Endodermal cell (in vitro differentiated cells): ENCODE results near the gene FAS. TPM values are rescaled to one million over a fixed set of nuclear protein-coding genes. Genes with fewer than 3 reads are reported as not detected.

ENCODE experiments used
- DNase-seq: peaks from one replicate; pipeline ENCODE4 v3.0.0-alpha.2; 2017
- H3K27ac ChIP-seq: 2 replicates; pipeline ENCODE4 v1.5.1; 2013; ENCODE audit warnings: mild to moderate bottlenecking, low read depth, low read length, moderate library complexity
- H3K27me3 ChIP-seq: 2 replicates; pipeline ENCODE4 v1.6.1; 2013; ENCODE audit warnings: mild to moderate bottlenecking, low read length, moderate library complexity; ENCODE audit not compliant: insufficient read depth, control insufficient read depth, poor library complexity, severe bottlenecking
- H3K36me3 ChIP-seq: 2 replicates; pipeline ENCODE4 v1.7.0; 2013; ENCODE audit warnings: mild to moderate bottlenecking, low read length, moderate library complexity; ENCODE audit not compliant: control insufficient read depth, insufficient read depth
- H3K4me1 ChIP-seq: one replicate; pipeline ENCODE4 v1.7.0; 2013; ENCODE audit warnings: low read length; ENCODE audit not compliant: control insufficient read depth, insufficient read depth
- H3K4me3 ChIP-seq: 2 replicates; pipeline ENCODE4 v1.5.1; 2013; ENCODE audit warnings: mild to moderate bottlenecking, low read length, moderate library complexity
- H3K9ac ChIP-seq: 2 replicates; pipeline ENCODE4 v1.6.1; 2013; ENCODE audit warnings: mild to moderate bottlenecking, low read length, moderate library complexity; ENCODE audit not compliant: poor library complexity, severe bottlenecking; ENCODE audit errors: extremely low read depth
- H3K9me3 ChIP-seq: 2 replicates; pipeline ENCODE4 v1.6.1; 2013; ENCODE audit warnings: mild to moderate bottlenecking, low read length, moderate library complexity; ENCODE audit not compliant: control insufficient read depth
- H3K27ac Mint-ChIP-seq: 2 replicates; pipeline ENCODE4 v1.8.0; 2020; ENCODE audit warnings: mixed read lengths
- H3K27me3 Mint-ChIP-seq: 2 replicates; pipeline ENCODE4 v1.8.0; 2021; ENCODE audit warnings: mild to moderate bottlenecking, mixed read lengths; ENCODE audit not compliant: insufficient read depth
- H3K36me3 Mint-ChIP-seq: 2 replicates; pipeline ENCODE4 v1.8.0; 2020; ENCODE audit warnings: low read depth, mixed read lengths
- H3K4me1 Mint-ChIP-seq: 2 replicates; pipeline ENCODE4 v1.8.0; 2020; ENCODE audit warnings: mixed read lengths
- H3K4me3 Mint-ChIP-seq: 2 replicates; pipeline ENCODE4 v1.8.0; 2020; ENCODE audit warnings: mild to moderate bottlenecking, moderate library complexity, mixed read lengths
- H3K9me3 Mint-ChIP-seq: 2 replicates; pipeline ENCODE4 v1.8.0; 2020; ENCODE audit warnings: mild to moderate bottlenecking, mixed read lengths
- WGBS, 2 experiments: methylation state at CpG; one replicate each; pipeline versions ENCODE4 v1.1.5 to v1.1.7; 2013; ENCODE audit warnings: missing lambda C conversion rate in 2 of 2, mixed read lengths in 1 of 2; ENCODE audit not compliant: insufficient coverage in 1 of 2, insufficient read length in 1 of 2; 5-methylcytosine and 5-hydroxymethylcytosine counted together
- total RNA-seq, 2 donors: library from RNA; stranded (reverse); fragmentation: NEBNext Ultra II Directional in 1 of 2; extraction: Animal tissue kit (Norgen Biotek cat#: 25700) in 1 of 2; gene quantifications; 2 replicates in 1 of 2; 3 replicates in 1 of 2; pipeline ENCODE4 v1.2.1, GENCODE V29; 2021
- TF ChIP-seq, protein P1 (sequence below): fragments of 200-600 bp; sonication (generic); conservative IDR thresholded peaks from 2 replicates; pipeline ENCODE4 v1.5.0; 2021; ENCODE audit warnings: antibody characterized with exemption, mild to moderate bottlenecking

The FAS gene
- total RNA-seq, 2 donors from 2014 or later: 0.95 TPM; not detected in 1

DNA sequence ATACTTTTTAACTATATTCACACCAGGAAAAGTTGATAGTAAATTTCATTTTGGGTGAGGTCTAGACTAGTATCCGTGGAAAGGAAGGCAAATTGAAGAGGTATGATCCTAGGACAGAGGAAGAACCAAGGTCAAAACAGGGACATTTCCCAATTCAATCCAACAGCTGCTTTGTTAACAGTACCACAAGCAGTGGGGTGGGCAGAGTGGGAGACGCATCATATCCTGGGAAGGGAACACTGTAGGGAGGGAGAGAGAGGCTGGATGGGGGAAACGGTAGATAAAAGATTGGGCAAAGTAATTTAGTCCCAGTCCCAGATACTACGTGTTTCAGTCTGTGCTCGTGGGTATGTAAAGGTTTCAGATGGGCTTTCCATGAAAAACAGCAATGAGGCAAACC is 9.2 kb upstream of the FAS start:
- H3K9me3 ChIP-seq: no peaks in the 10 kb centered on the region
- WGBS, 2 experiments: 91 to 94% methylated on average over 4 to 5 of the region's 5 CpGs
- TF ChIP-seq, protein P1, sequence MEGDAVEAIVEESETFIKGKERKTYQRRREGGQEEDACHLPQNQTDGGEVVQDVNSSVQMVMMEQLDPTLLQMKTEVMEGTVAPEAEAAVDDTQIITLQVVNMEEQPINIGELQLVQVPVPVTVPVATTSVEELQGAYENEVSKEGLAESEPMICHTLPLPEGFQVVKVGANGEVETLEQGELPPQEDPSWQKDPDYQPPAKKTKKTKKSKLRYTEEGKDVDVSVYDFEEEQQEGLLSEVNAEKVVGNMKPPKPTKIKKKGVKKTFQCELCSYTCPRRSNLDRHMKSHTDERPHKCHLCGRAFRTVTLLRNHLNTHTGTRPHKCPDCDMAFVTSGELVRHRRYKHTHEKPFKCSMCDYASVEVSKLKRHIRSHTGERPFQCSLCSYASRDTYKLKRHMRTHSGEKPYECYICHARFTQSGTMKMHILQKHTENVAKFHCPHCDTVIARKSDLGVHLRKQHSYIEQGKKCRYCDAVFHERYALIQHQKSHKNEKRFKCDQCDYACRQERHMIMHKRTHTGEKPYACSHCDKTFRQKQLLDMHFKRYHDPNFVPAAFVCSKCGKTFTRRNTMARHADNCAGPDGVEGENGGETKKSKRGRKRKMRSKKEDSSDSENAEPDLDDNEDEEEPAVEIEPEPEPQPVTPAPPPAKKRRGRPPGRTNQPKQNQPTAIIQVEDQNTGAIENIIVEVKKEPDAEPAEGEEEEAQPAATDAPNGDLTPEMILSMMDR: no peak
- no peaks in the 10 kb centered on the region for H3K9me3 Mint-ChIP-seq
- no peak overlapping the region for H3K27ac Mint-ChIP-seq
- no peak for DNase-seq
- H3K27ac ChIP-seq: no peak overlapping the region
- no peaks in the 10 kb centered on the region for H3K36me3 ChIP-seq
- H3K4me3 ChIP-seq: no peak overlapping the region
- H3K36me3 Mint-ChIP-seq: no peaks in the 10 kb centered on the region
- no peaks in the 10 kb centered on the region for H3K27me3 ChIP-seq
- H3K27me3 Mint-ChIP-seq: no peaks in the 10 kb centered on the region
- peaks cover 17% of the 10 kb centered on the region for H3K4me1 Mint-ChIP-seq
- no peak overlapping the region for H3K4me3 Mint-ChIP-seq
- H3K4me1 ChIP-seq: peaks cover 3% of the 10 kb centered on the region
- H3K9ac ChIP-seq: no peak overlapping the region

DNA sequence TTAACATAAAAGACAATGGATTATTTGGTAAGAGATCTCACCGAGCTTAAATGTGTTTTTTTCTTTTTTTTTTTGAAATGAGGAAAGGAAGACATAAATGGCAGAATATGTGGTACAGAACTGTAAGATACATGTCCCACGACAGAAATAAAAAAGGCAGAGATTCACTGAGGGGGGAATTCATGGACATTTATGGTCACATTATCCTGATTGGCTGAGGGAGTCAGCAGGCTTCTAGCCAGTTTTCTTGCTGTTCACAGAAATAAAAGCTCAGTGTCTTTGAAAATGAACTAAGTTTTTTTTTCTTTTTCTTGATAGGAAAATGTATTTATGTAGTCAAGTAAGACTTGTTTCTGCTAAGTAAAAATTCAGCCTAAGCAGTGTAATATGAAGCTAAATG is 8.2 kb upstream of the FAS start:
- H3K4me1 Mint-ChIP-seq: peaks cover 17% of the 10 kb centered on the region
- H3K4me3 ChIP-seq: no peak overlapping the region
- TF ChIP-seq, protein P1: no peak
- H3K27ac Mint-ChIP-seq: no peak overlapping the region
- 89 to 90% methylated on average over 1 to 2 of the region's 2 CpGs for WGBS, 2 experiments
- H3K9ac ChIP-seq: no peak overlapping the region
- peaks cover under 1% of the 10 kb centered on the region for H3K27me3 ChIP-seq
- H3K27me3 Mint-ChIP-seq: no peaks in the 10 kb centered on the region
- H3K4me1 ChIP-seq: peaks cover 3% of the 10 kb centered on the region
- no peak overlapping the region for H3K4me3 Mint-ChIP-seq
- H3K9me3 Mint-ChIP-seq: no peaks in the 10 kb centered on the region
- no peaks in the 10 kb centered on the region for H3K9me3 ChIP-seq
- no peak for DNase-seq
- no peaks in the 10 kb centered on the region for H3K36me3 Mint-ChIP-seq
- no peak overlapping the region for H3K27ac ChIP-seq
- H3K36me3 ChIP-seq: no peaks in the 10 kb centered on the region

DNA sequence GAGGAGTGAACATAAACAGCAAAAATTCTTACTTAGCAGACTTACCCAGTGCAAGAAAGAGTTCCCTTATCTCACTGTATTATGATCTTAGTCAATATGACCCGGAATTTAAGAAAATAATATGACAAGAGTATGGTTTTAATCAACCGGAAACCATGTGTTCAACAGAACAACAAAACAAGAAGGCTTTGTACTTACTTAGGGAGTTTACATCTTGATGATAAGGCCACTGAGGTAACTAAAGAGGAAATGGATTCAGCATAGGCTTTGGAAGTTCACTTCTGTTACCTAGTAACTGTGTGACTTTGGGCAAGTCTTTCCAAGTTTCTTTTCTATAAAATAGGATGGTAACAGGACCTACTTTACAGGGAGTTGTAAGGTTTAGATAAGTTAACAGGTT is 7.4 kb upstream of the FAS start:
- Mint-ChIP-seq H3K27ac (no peak overlapping the region), H3K36me3 (no peaks in the 10 kb centered on the region), H3K4me1 (peaks cover 17% of the 10 kb centered on the region), H3K9me3 (no peaks in the 10 kb centered on the region), H3K27me3 (peaks cover 4% of the 10 kb centered on the region), H3K4me3 (no peak overlapping the region)
- WGBS, 2 experiments: 100% methylated on average over 2 of the region's 2 CpGs
- TF ChIP-seq, protein P1: no peak
- Histone ChIP-seq H3K36me3 (no peaks in the 10 kb centered on the region), H3K27me3 (peaks cover 9% of the 10 kb centered on the region), H3K4me1 (peaks cover 3% of the 10 kb centered on the region), H3K27ac (no peak overlapping the region), H3K9ac (no peak overlapping the region), H3K9me3 (no peaks in the 10 kb centered on the region), H3K4me3 (no peak overlapping the region)
- no peak for DNase-seq
